Left lobe of liver (tissue), 2 donors: Measurements from ENCODE around the gene TMBIM1. TPM values are rescaled to one million over a fixed set of nuclear protein-coding genes. Genes with fewer than 3 reads are reported as not detected.

Experiments used
- ATAC-seq: fragments of 200-7000 bp; cut with Tn5 transposase; one replicate; pipeline ENCODE4 v1.9.1; 2020; ENCODE audit warnings: mild to moderate bottlenecking, moderate library complexity
- DNase-seq: peaks from one replicate; pipeline ENCODE4 v3.0.0-alpha.2; 2020; ENCODE audit warnings: low spot score
- total RNA-seq: library from RNA; stranded (reverse); gene quantifications from one replicate; pipeline ENCODE4 v1.2.1, GENCODE V29; 2021
- donor health status: DM: no; HTN: no; CAD: no; lungs with moderate emphysema.
- donor health status: DM: no; HTN: yes; CAD: no.

The TMBIM1 gene
- total RNA-seq, 1 donor from 2014 or later: 117 TPM

GRCh38 chr2:218294430-218295022, 2.2 kb upstream of the TMBIM1 start:
- ATAC-seq: no peak
- no peak for DNase-seq

GRCh38 chr2:218293715-218294429, 1.6 kb upstream of the TMBIM1 start:
- ATAC-seq (no peak), DNase-seq (no peak)

GRCh38 chr2:218291318-218292047, 820 bp downstream of the TMBIM1 start:
- ATAC-seq (peak; percentile 33), DNase-seq (no peak)

GRCh38 chr2:218290316-218291261, 1.7 kb downstream of the TMBIM1 start:
- ATAC-seq (no peak), DNase-seq (no peak)

GRCh38 chr2:218289639-218290315, 2.5 kb downstream of the TMBIM1 start:
- ATAC-seq: peak; percentile 9

GRCh38 chr2:218286570-218287459, 5.5 kb downstream of the TMBIM1 start:
- DNase-seq (peak; percentile 82), ATAC-seq (peak; percentile 44)

More at GRCh38 chr2:218289639-218290315, 2.5 kb downstream of the TMBIM1 start:
- DNase-seq: no peak

GRCh38 chr2:218285604-218286003, 6.7 kb downstream of the TMBIM1 start:
- ATAC-seq: peak; percentile 68
- peak; percentile 92 for DNase-seq

GRCh38 chr2:218284106-218284811, 8.0 kb downstream of the TMBIM1 start:
- DNase-seq: peak; percentile 82
- peak; percentile 57 for ATAC-seq

GRCh38 chr2:218282173-218282991, 9.9 kb downstream of the TMBIM1 start:
- ATAC-seq (peak; percentile 3), DNase-seq (peak; percentile 66)

- DNase-seq (no peak), ATAC-seq (peak; percentile 33)
Observed at GRCh38 chr2:218281449-218281848, 10.9 kb downstream of the TMBIM1 start.

- no peak for DNase-seq
- no peak for ATAC-seq
Observed at GRCh38 chr2:218280260-218280870, 11.9 kb downstream of the TMBIM1 start.

GRCh38 chr2:218278531-218279360, 13.6 kb downstream of the TMBIM1 start:
- ATAC-seq (no peak), DNase-seq (no peak)

- no peak for ATAC-seq
- no peak for DNase-seq
Observed at GRCh38 chr2:218277921-218278320, 14.4 kb downstream of the TMBIM1 start.

- DNase-seq (no peak), ATAC-seq (no peak)
Observed at GRCh38 chr2:218276986-218277755, 15.1 kb downstream of the TMBIM1 start.

GRCh38 chr2:218275371-218276072, 16.8 kb downstream of the TMBIM1 start:
- DNase-seq: no peak

More at GRCh38 chr2:218275371-218276072, 16.8 kb downstream of the TMBIM1 start:
- ATAC-seq: no peak
